Measurements from ENCODE around the gene EVA1B.

GRCh38 chr1:36369061-36369861 is 45.8 kb upstream of the EVA1B start:
- peak; percentile 93 for TF ChIP-seq CTCF (IDR thresholded peaks at IDR 0.05; ENCODE audit: borderline replicate concordance, extremely low read depth, low read length, poor library complexity, severe bottlenecking)
- TF ChIP-seq EZH2 (IDR thresholded peaks at IDR 0.05; ENCODE audit: borderline replicate concordance, low read depth, low read length, severe bottlenecking): no peak

Data from DND-41 (cell line).